H9 (cell line): ENCODE results near the gene ATG2B. TPM values are rescaled to one million over a fixed set of nuclear protein-coding genes. Genes with fewer than 3 reads are reported as not detected.

ENCODE experiments used
- DNase-seq: peaks from one replicate; pipeline ENCODE4 v3.0.0-alpha.2; 2017
- H2AFZ ChIP-seq: one replicate; pipeline ENCODE4 v1.6.1; 2013; ENCODE audit warnings: mild to moderate bottlenecking, low read length, control low read depth, moderate library complexity
- H2AK5ac ChIP-seq: 2 replicates; pipeline ENCODE4 v1.6.1; 2013; ENCODE audit warnings: low read length, control low read depth, mixed read lengths; ENCODE audit not compliant: insufficient read length
- H2BK120ac ChIP-seq: one replicate; pipeline ENCODE4 v1.6.1; 2013; ENCODE audit warnings: low read depth, mild to moderate bottlenecking, low read length, control low read depth, inconsistent platforms; ENCODE audit not compliant: poor library complexity, severe bottlenecking
- H2BK12ac ChIP-seq: 2 replicates; pipeline ENCODE4 v1.6.1; 2013; ENCODE audit warnings: low read length, control low read depth, mixed read lengths, low read depth; ENCODE audit not compliant: insufficient read length
- H2BK15ac ChIP-seq: 2 replicates; pipeline ENCODE4 v1.6.1; 2013; ENCODE audit warnings: low read depth, low read length, control low read depth
- H2BK20ac ChIP-seq: one replicate; pipeline ENCODE4 v1.6.1; 2013; ENCODE audit warnings: low read depth, mild to moderate bottlenecking, low read length, control low read depth, inconsistent platforms; ENCODE audit not compliant: poor library complexity, severe bottlenecking
- H2BK5ac ChIP-seq: 2 replicates; pipeline ENCODE4 v1.6.1; 2013; ENCODE audit warnings: low read length, control low read depth, mixed read lengths; ENCODE audit not compliant: insufficient read length
- H3K14ac ChIP-seq: 2 replicates; pipeline ENCODE4 v1.6.1; 2013; ENCODE audit warnings: low read length, control low read depth; ENCODE audit not compliant: insufficient read depth
- H3K18ac ChIP-seq: 2 replicates; pipeline ENCODE4 v1.6.1; 2013; ENCODE audit warnings: low read depth, mild to moderate bottlenecking, mixed read lengths, low read length, control low read depth; ENCODE audit not compliant: insufficient read length
- H3K23ac ChIP-seq: 2 replicates; pipeline ENCODE4 v1.6.1; 2013; ENCODE audit warnings: low read length, control low read depth, mixed read lengths, low read depth; ENCODE audit not compliant: insufficient read length
- H3K23me2 ChIP-seq: 2 replicates; pipeline ENCODE4 v1.6.1; 2013; ENCODE audit warnings: low read depth, mild to moderate bottlenecking, mixed read lengths, low read length, control low read depth; ENCODE audit not compliant: insufficient read length, poor library complexity, severe bottlenecking
- H3K27ac ChIP-seq: 2 replicates; pipeline ENCODE4 v1.5.1; 2013; ENCODE audit warnings: low read length, control low read depth, mixed read lengths, low read depth; ENCODE audit not compliant: insufficient read length
- H3K27me3 ChIP-seq: 2 replicates; pipeline ENCODE4 v1.6.1; 2013; ENCODE audit warnings: low read length, control low read depth, inconsistent platforms; ENCODE audit not compliant: insufficient read depth
- H3K4ac ChIP-seq: 2 replicates; pipeline ENCODE4 v1.6.1; 2013; ENCODE audit warnings: low read depth, mild to moderate bottlenecking, control low read depth, inconsistent platforms, low read length, moderate library complexity
- H3K4me1 ChIP-seq: 2 replicates; pipeline ENCODE4 v1.6.1; 2013; ENCODE audit warnings: low read length, control low read depth, inconsistent platforms; ENCODE audit not compliant: insufficient read depth
- H3K4me2 ChIP-seq: 2 replicates; pipeline ENCODE4 v1.6.1; 2013; ENCODE audit warnings: low read length, control low read depth, mixed read lengths; ENCODE audit not compliant: insufficient read length, insufficient read depth
- H3K56ac ChIP-seq: 2 replicates; pipeline ENCODE4 v1.6.1; 2013; ENCODE audit warnings: low read depth, mild to moderate bottlenecking, mixed read lengths, low read length, control low read depth; ENCODE audit not compliant: insufficient read length
- H3K79me1 ChIP-seq: 2 replicates; pipeline ENCODE4 v1.6.1; 2013; ENCODE audit warnings: low read depth, mild to moderate bottlenecking, moderate library complexity, low read length, control low read depth, inconsistent platforms; ENCODE audit not compliant: insufficient read depth, poor library complexity, severe bottlenecking
- H3K79me2 ChIP-seq: 2 replicates; pipeline ENCODE4 v1.6.1; 2013; ENCODE audit warnings: low read length, control low read depth, inconsistent platforms; ENCODE audit not compliant: insufficient read depth
- H3K9ac ChIP-seq: 2 replicates; pipeline ENCODE4 v1.6.1; 2013; ENCODE audit warnings: low read length, control low read depth, mixed read lengths; ENCODE audit not compliant: insufficient read length; ENCODE audit errors: extremely low read depth
- H3K9me3 ChIP-seq: one replicate; pipeline ENCODE4 v1.6.1; 2013; ENCODE audit warnings: low read depth, low read length, inconsistent platforms; ENCODE audit not compliant: control insufficient read depth
- H3T11ph ChIP-seq: one replicate; pipeline ENCODE4 v1.6.1; 2013; ENCODE audit warnings: mild to moderate bottlenecking, low read length, control low read depth, inconsistent platforms
- H4K20me1 ChIP-seq: one replicate; pipeline ENCODE4 v1.6.1; 2013; ENCODE audit not compliant: control insufficient read depth, insufficient read length, insufficient read depth
- H4K5ac ChIP-seq: 2 replicates; pipeline ENCODE4 v1.6.1; 2013; ENCODE audit warnings: low read depth, mild to moderate bottlenecking, mixed read lengths, low read length, control low read depth; ENCODE audit not compliant: insufficient read length
- H4K8ac ChIP-seq: replicated peaks from 2 replicates; pipeline ENCODE4 v1.6.1; 2013; ENCODE audit warnings: low read length, control low read depth, mixed read lengths, low read depth; ENCODE audit not compliant: insufficient read length
- H4K91ac ChIP-seq: 2 replicates; pipeline ENCODE4 v1.6.1; 2013; ENCODE audit warnings: low read depth, mild to moderate bottlenecking, moderate library complexity, mixed read lengths, low read length, control low read depth; ENCODE audit not compliant: insufficient read length
- H3K27ac Mint-ChIP-seq, 3 experiments: 2 replicates in 2 of 3; 3 replicates in 1 of 3; pipeline ENCODE4 v1.8.0; 2020 to 2021; ENCODE audit warnings: mixed read lengths in 3 of 3, mild to moderate bottlenecking in 1 of 3, moderate library complexity in 1 of 3
- H3K27me3 Mint-ChIP-seq: 2 replicates; pipeline ENCODE4 v1.8.0; 2021; ENCODE audit warnings: low read depth, mild to moderate bottlenecking, moderate library complexity, mixed read lengths
- H3K36me3 Mint-ChIP-seq, 3 experiments: 2 replicates in 2 of 3; 3 replicates in 1 of 3; pipeline ENCODE4 v1.8.0; 2020 to 2021; ENCODE audit warnings: low read depth in 3 of 3, mixed read lengths in 3 of 3; ENCODE audit not compliant: insufficient read depth in 1 of 3
- H3K4me1 Mint-ChIP-seq, 2 experiments: 2 replicates each; pipeline ENCODE4 v1.8.0; 2020; ENCODE audit warnings: mixed read lengths in 2 of 2
- H3K4me3 Mint-ChIP-seq, 2 experiments: 2 replicates in 1 of 2; 3 replicates in 1 of 2; pipeline ENCODE4 v1.8.0; 2020 to 2021; ENCODE audit warnings: mild to moderate bottlenecking in 2 of 2, mixed read lengths in 2 of 2, moderate library complexity in 1 of 2
- H3K9me3 Mint-ChIP-seq, 2 experiments: 2 replicates in 1 of 2; 3 replicates in 1 of 2; pipeline ENCODE4 v1.8.0; 2020; ENCODE audit warnings: mild to moderate bottlenecking in 2 of 2, mixed read lengths in 2 of 2, moderate library complexity in 1 of 2
- CTCF ChIP-seq: fragments of 200-600 bp; sonication (generic); conservative IDR thresholded peaks from 3 replicates; pipeline ENCODE4 v1.8.0; 2021; ENCODE audit warnings: antibody characterized with exemption, mild to moderate bottlenecking
- WGBS: extraction: QIAGEN DNeasy Blood & Tissue Kit; methylation state at CpG from one replicate; pipeline ENCODE4 v1.1.7; 2013; ENCODE audit warnings: missing lambda C conversion rate, low lambda C conversion rate, mixed read lengths; ENCODE audit not compliant: insufficient read length; ENCODE audit errors: extremely low coverage; 5-methylcytosine and 5-hydroxymethylcytosine counted together
- total RNA-seq: library from RNA; stranded (reverse); gene quantifications from 2 replicates; pipeline ENCODE4 v1.2.1, GENCODE V29; 2021

Gene ATG2B
- total RNA-seq, 1 experiment from 2014 or later: 12.6 TPM

GRCh38 chr14:96242126-96242525 is 121.0 kb downstream of the ATG2B start:
- Histone ChIP-seq H3K56ac (no peak overlapping the region), H3K9ac (no peak overlapping the region), H2BK5ac (no peak overlapping the region), H3K4me2 (no peak overlapping the region), H3K27me3 (no peaks in the 10 kb centered on the region), H3K79me1 (no peaks in the 10 kb centered on the region), H3T11ph (no peak overlapping the region), H3K27ac (no peak overlapping the region), H4K8ac (no peak overlapping the region), H3K4ac (no peak overlapping the region), H4K91ac (no peak overlapping the region), H3K23ac (no peak overlapping the region), H3K18ac (no peak overlapping the region), H3K23me2 (no peaks in the 10 kb centered on the region), H2BK20ac (no peak overlapping the region), H3K14ac (no peak overlapping the region), H4K20me1 (no peaks in the 10 kb centered on the region), H3K79me2 (no peaks in the 10 kb centered on the region), H3K4me1 (no peaks in the 10 kb centered on the region), H3K9me3 (no peaks in the 10 kb centered on the region), H2AK5ac (no peak overlapping the region), H2BK12ac (no peak overlapping the region), H2BK120ac (no peak overlapping the region), H4K5ac (no peak overlapping the region), H2BK15ac (no peak overlapping the region), H2AFZ (no peak overlapping the region)
- Mint-ChIP-seq H3K4me3 (no peak overlapping the region), H3K4me1 (no peaks in the 10 kb centered on the region), H3K27ac (no peak overlapping the region; a peak in 1 of 7 replicates), H3K27me3 (peaks cover 9% of the 10 kb centered on the region), H3K36me3 (no peaks in the 10 kb centered on the region), H3K9me3 (peaks cover 8 to 14% of the 10 kb centered on the region in 2 experiments; a peak in 4 of 5 replicates)
- TF ChIP-seq CTCF: no peak
- DNase-seq: no peak
- no CpG with 5 or more reads among the region's 10 CpGs for WGBS
